K562 treated with DMSO at 1 percent for 12 hours (cell line): ENCODE measurements around the gene OSCAR. TPM values are rescaled to one million over a fixed set of nuclear protein-coding genes. Genes with fewer than 3 reads are reported as not detected.

ENCODE experiments used
- total RNA-seq: library from RNA; unstranded; fragments of 300-600 nt; gene quantifications from 2 replicates; pipeline ENCODE4 v1.2.3, GENCODE V29; 2022; ENCODE audit not compliant: insufficient read depth

OSCAR gene
- 0.81 and 2.3 TPM in 2 replicates for total RNA-seq

DNA sequence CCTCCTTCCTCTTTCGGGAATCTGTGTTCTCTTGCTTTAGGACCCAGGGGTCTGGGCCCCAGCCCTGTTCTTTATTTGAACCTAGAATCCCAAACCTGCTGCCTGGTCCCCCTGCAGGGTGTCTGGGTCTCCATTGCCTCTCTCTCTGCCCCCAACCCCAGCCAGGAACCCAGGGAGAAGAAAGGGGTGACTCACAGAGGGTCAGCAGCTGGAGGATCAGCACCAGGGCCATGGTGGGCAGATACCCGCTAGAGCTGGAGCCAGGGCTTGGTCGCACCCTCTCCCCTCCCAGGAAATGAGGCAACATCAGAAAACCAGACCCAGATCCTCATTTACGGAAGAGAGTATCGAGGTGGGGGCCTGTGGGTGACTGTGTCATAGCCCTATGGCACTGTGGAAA lies at the start of gene OSCAR:
TSS of gene OSCAR (minus strand) at position 243 of the 400 bp plus-strand sequence. CDS start at position 232, 11 bp downstream.

GRCh38 chr19:54137699-54138488 lies 37.3 kb upstream of the OSCAR start, which contains the start of gene CNOT3:
Gene CNOT3 (plus strand): TSS chr19:54137762. CDS start chr19:54142979, 5,217 bp downstream.

DNA sequence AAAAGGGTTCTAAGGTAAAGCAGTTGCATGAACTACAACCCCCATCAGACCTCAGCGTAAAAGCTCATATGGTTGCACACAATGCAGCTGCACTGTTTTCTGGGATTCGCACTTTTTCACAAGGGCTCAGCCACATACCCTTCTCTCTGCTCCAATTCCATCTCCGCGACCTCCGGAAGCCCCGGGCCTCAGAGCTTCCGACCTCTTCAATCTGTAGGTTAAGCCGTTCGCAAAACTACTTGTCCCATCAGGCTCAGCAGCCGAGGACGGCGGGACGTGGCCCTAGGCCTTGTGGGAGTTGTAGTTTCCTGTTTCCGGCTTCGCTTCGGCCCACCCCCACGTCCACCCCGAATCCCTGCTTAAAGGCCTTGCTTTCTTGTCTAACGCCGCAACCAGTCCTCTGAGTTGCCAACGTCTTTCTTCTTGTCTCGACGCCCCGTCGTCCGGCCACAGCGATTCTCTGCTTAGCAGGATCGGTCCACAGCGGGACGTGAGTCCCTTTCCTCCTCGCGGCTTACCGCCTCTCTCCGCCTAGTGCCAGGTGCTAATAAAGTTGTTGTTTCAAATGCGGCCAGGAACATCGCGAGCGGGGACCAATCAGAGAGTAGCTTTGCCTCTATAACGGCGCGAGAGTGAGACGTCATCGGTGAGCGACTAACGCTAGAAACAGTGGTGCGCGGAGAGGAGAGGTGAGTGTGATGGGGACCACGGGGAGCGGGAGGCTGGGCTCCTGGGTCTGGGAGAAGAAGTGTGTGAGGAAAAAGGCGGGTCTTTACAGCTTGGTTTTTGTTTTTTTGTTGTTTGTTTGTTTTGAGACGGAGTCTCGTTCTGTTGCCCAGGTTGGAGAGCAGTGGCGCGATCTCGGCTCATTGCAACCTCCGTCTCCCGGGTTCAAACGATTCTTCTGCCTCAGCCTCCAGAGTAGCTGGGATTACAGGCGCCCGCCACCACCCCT lies 14.8 kb upstream of the OSCAR start, which contains the start of the genes PRPF31 and TFPT:
TSS of gene PRPF31 (plus strand) at position 646 of the 955 bp plus-strand sequence. CDS start 2,525 bp downstream, outside the sequence.
TSS of gene TFPT (minus strand) at position 549 of the 955 bp plus-strand sequence. CDS start at position 161, 388 bp downstream.

GRCh38 chr19:54102421-54103169 lies 2.0 kb upstream of the OSCAR start, which contains the start of gene NDUFA3:
Gene NDUFA3 (plus strand): TSS chr19:54102855. CDS start chr19:54102879, 24 bp downstream.

GRCh38 chr19:54081032-54081431 lies 19.6 kb downstream of the OSCAR start, which contains the start of gene TARM1:
Gene TARM1 (minus strand): TSS chr19:54081365. CDS start chr19:54081340, 25 bp downstream.

GRCh38 chr19:54063350-54064116 lies 37.1 kb downstream of the OSCAR start, which contains the start of gene VSTM1:
Gene VSTM1 (minus strand): TSS chr19:54063897. CDS start chr19:54063777, 120 bp downstream.

Other genes starting within 250 kb of the OSCAR start
- gene MYADM, start 232.9 kb downstream of the OSCAR start, total RNA-seq: 16.5 and 32.0 TPM in 2 replicates
- gene PRKCG, start 218.6 kb downstream of the OSCAR start, total RNA-seq: not detected in 2 replicates
- not detected in 2 replicates for gene CACNG7, start 191.5 kb downstream of the OSCAR start, total RNA-seq
- not detected in 2 replicates for gene CACNG8, start 137.9 kb downstream of the OSCAR start, total RNA-seq
- not detected in 2 replicates for gene CACNG6, start 109.2 kb downstream of the OSCAR start, total RNA-seq
- not detected in 2 replicates for gene VSTM1, start 36.9 kb downstream of the OSCAR start, total RNA-seq
- not detected in 2 replicates for gene TARM1, start 19.4 kb downstream of the OSCAR start, total RNA-seq
- gene NDUFA3, start 2.1 kb upstream of the OSCAR start, total RNA-seq: 99.7 and 108 TPM in 2 replicates
- 6.7 and 10.4 TPM in 2 replicates for gene TFPT, start 14.9 kb upstream of the OSCAR start, total RNA-seq
- 63.2 and 71.2 TPM in 2 replicates for gene PRPF31, start 15.0 kb upstream of the OSCAR start, total RNA-seq
- 34.4 and 66.8 TPM in 2 replicates for gene CNOT3, start 37.0 kb upstream of the OSCAR start, total RNA-seq
- gene LENG1, start 58.9 kb upstream of the OSCAR start, total RNA-seq: 5.8 and 6.1 TPM in 2 replicates
- gene TMC4, start 72.4 kb upstream of the OSCAR start, total RNA-seq: 7.6 TPM in 1 of 2 replicates, not detected in the other
- gene MBOAT7, start 88.8 kb upstream of the OSCAR start, total RNA-seq: 154 and 235 TPM in 2 replicates
- gene TSEN34, start 90.5 kb upstream of the OSCAR start, total RNA-seq: 64.9 and 72.2 TPM in 2 replicates
- 5,624 and 9,005 TPM in 2 replicates for gene RPS9, start 100.1 kb upstream of the OSCAR start, total RNA-seq
- not detected in 2 replicates for gene LILRB3, start 122.2 kb upstream of the OSCAR start, total RNA-seq
- gene LILRA6, start 142.0 kb upstream of the OSCAR start, total RNA-seq: not detected in 2 replicates
- gene LILRB5, start 156.5 kb upstream of the OSCAR start, total RNA-seq: not detected in 2 replicates
- gene LILRB2, start 180.3 kb upstream of the OSCAR start, total RNA-seq: not detected in 2 replicates
- gene LILRA5, start 212.4 kb upstream of the OSCAR start, total RNA-seq: 0.86 TPM in 1 of 2 replicates, not detected in the other
- gene LILRA4, start 238.4 kb upstream of the OSCAR start, total RNA-seq: not detected in 2 replicates